Stimulated activated CD8-positive, alpha-beta memory T cell treated with anti-CD3 and anti-CD28 coated beads, Interleukin-2, amount 100 ng/mL, for 48 hours (primary cell): ENCODE results near the gene NEDD4.
"Not testable (repeated sequence)": the region's sequence is repeated elsewhere in the genome, so short reads cannot be mapped to it uniquely, and the experiment has no call there.

Source experiments
- DNase-seq, 2 donors: peaks; one replicate each; pipeline ENCODE4 v3.0.0-alpha.2; 2020; ENCODE audit warnings: low read depth in 2 of 2

The NEDD4 gene

DNA sequence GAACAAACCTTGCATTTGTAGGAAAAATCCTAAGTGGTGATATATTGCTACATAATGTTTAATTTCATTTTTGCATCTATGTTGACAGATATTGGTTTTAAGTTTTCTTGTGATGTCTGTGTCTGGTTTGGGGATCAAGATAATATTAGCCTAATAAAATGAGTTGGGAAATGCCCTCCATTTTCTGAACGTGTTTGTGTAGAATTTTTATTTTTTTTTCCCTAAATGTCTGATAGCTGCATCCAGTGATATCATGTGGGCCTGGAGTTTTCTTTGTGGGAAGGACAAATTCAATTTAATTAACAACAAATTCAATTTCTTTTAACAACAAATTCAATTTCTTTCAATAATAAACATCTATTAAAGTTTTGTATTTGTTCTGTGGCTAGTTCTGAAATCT lies 35.1 kb downstream of the NEDD4 start:
- DNase-seq, result no peak

DNA sequence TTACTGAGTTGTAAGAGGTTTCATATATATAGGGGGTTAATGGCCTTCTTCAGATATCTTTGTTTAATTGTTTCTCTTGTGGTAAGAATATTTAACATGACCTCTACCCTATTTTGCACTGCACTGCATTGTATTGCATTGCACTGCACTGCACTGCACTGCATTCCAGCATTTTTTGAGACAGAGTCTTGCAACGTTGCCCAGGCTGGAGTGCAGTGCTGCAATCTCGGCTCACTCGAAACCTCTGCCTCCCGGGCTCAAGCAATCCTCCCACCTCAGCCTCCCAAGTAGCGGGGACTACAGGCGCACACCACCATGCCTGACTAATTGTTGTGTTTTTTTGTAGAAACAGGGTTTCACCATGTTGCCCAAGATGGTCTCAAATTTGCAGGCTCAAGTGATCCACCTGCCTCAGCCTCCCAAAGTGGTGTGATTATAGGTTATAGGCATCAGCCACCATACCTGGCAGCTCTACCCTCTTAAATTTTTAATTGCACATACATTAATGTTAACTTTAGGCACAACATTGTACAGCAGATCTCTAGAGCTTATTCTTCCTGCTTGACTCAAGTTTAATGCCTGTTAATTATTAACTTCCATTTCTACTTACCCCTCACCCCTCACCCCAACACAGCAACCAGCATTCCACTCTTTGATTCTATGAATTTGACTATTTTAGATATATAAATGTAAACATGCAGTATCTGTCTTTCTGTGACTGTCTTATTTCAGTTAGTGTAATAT lies 38.4 kb downstream of the NEDD4 start:
- DNase-seq, result no peak

DNA sequence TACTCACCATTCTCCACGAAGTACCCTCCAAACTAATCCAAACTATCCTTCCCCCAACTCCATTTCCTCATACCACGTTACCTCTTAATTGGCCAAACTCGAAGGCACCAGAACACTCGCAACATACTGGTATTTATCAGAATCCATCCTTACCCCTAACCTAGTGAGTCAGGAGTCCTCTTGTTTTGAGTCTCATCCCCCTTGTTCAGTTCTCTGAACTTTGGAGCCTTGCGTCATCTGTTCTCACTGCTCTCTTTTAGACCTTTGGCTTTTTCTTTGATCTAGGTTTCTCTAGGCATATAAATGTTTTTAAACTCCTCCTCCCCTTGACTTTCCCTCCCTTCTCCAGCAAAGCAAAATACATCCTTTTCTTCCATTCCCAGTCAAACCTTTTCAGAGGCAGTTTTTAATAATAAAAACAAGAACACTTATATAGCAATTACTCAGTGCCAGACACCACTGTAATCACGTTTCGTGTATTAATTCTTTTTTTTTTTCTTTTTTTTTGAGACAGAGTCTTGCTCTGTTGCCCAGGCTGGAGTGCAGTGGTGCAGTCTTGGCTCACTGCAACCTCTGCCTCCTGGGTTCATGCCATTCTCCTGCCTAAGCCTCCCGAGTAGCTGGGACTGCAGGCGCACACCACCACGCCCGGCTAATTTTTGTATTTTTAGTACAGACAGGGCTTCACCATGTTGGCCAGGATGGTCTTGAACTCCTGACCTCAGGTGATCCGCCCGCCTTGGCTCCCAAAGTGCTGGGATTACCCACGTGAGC lies 40.7 kb downstream of the NEDD4 start:
- not testable (repeated sequence) for DNase-seq

DNA sequence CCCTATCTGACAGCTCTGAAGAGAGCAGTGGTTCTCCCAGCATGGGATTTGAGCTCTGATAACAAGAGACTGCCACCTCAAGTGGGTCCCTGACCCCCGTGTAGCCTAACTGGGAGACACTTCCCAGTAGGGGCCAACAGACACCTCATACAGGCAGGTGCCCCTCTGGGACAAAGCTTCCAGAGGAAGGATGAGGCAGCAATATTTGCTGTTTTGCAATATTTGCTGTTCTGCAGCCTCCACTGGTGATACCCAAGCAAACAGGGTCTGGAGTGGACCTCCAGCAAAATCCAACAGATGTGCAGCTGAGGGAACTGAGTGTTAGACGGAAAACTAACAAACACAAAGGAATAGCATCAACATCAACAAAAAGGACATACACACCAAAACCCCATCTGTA lies 48.8 kb downstream of the NEDD4 start:
- DNase-seq, result not testable (repeated sequence)

DNA sequence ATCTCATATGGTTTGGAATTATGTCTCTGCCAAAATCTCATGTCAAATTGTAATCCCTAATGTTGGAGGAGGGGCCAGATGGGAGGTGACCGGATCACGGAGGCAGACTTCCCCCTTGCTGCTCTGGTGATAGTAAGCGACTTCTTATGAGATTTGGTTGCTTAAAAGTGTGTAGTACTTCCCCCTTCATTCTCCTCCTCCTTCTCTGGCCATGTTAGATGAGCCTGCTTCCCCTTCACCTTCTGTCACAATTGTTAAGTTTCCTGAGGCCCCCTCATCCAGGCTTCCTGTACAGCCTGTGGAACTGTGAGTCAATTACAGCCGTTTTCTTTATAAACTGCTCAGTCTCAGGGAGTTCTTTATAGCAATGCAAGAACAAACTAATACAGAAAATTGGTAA lies 51.1 kb downstream of the NEDD4 start:
- DNase-seq, result no peak

DNA sequence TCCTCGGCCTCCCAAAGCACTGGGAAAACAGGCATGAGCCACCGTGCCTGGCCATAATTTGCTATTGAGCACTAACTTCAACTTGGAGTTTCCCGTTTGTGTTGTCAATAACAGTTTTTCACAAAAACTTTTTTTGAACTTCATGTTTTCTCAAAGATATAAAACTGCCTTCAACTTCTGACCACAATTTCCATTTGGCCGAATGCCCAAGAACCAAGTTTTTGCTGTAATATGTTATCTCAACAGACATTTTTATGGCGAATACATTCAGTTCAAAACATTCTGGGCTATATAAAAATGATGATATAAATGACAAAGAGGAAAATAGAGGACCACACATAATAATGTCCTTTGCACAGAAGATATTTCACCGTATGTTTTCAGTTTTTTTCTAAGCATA lies 56.4 kb downstream of the NEDD4 start:
- DNase-seq, result no peak

DNA sequence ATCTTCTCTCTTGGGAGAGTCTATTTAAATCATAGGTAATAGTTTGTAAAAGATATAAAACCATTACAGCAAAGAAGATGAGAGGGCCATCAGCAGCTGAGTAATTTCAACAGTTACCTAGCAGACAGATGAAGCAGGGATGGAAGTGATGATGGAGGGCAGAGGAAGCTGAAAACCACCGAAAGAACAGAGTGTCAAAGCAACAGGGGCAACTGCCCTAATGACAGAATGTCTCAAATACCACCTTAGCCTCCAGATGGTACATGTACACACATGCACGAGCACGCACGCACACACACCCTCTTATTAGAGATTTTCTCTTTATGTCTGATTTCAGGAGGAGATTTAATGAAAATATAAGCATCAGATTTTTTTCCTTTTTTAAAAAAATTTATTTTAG lies 64.5 kb downstream of the NEDD4 start:
- no peak for DNase-seq

DNA sequence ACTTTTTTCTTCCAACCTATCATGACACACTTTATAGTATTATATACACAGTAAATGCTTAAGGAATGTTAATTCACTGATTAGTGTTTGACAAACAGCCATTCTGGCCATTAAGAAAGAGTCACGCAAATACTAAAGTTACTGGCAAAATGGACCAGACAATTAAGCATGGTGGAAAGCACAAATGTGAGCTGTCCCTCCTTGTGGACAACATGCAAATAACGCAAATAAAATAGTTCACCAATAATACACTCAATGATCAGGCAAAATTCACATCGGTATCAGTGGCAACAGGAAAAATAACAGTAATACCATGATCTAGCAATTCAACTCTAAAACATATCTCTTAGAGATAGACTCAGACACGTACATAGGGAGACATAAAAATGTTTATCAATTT lies 71.7 kb downstream of the NEDD4 start:
- no peak for DNase-seq

DNA sequence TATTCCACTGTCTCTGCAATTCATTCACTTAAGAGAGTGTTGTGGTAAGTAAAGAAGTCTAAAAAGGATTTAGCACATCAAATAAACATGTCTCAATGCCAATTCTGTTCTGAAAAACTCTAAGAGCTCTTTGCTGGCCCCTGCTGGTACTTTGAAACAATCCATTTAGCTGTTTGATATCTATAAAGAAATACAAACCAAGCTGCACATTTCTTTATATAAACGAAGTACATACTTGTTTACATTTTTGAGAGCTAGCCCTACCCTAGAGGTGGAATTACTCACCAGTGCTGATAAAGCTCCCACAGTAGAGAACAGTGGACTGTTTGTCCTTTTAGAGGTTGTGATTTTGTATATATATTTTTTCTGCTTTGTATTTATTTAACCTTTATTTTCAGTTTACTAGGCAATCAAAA lies 75.5 kb downstream of the NEDD4 start:
- no peak for DNase-seq

DNA sequence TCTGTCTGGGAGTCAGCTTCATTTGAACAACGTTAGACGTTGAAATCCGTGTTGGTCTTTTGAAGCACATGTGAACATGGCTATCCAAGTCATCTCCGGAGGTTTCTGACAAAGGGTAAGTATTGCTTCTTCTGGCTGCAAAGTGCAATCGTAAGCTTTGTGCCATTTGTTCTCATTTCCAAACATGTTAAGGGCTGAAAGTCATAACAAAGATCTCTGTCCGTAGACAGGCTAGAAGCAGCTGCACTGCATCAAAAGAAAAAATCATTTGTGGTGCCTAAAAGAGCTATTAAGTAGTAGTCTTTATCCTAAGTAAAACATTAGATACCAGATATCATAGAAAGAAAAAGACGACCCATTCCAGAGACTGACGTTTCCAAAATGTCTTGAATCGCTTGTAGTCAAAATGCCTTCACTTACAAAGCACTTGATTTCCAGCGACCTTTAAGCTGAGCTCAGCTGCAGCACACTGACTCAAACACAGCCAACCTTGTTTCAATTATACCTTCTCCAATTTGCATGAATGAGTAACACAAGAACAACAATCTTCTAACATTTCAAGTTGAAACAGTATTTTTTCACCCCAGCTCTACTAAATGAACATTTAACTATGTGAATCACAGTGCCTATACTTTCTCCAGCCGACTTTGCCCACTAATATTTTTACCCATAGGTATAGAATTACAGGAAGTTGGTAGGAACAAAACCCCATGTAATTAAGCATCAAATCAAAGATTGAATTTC lies 76.6 kb downstream of the NEDD4 start:
- DNase-seq, result no peak

DNA sequence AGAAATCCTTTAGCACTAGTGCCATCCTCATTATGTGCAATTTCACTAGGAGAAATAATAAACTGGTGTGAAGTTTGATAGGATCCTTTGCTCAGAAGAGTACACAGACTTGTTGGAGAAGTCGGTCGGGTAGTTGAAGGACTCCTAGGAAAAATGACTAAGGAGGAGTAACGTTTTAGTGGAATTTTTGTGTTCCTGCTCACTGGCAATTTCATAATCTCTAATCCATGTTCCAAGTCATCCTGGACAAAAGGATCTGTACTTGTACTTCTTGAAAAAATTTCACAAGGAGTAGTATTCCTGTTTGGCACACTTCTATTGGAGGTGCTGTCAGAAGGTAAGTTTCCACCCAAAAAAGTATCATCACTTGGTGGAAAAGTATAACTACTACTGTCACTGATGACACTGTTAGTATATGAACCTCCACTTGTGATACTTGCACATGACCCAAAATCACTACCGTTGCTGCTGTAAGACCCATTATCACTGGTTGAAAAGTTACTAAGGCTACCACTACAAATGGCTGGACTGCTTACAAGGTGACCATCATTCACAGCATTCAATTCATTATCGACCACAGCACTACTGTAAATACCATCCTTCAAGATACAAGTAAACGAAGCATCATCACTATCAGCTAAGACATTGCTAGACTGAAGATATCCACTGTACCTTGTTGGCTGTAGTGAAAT lies 77.4 kb downstream of the NEDD4 start:
- DNase-seq, result no peak

DNA sequence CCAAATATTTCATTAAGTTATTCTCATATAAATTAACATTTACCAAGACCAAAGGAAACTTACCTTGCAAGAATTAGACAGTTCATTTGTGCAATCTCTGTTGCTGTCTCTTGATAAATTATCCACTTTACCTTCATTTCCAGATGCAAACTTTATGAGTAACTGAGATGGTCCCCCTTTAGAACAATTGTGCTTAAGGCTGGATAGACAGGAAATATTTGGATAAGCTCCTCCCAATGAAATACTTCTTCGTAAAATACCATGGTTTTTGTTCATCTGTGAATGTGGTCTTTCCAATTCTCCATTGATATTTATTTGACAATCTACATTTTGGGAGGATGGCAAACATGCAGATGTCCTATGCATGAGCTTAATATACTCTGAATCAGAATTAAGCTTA lies 78.2 kb downstream of the NEDD4 start:
- no peak for DNase-seq

DNA sequence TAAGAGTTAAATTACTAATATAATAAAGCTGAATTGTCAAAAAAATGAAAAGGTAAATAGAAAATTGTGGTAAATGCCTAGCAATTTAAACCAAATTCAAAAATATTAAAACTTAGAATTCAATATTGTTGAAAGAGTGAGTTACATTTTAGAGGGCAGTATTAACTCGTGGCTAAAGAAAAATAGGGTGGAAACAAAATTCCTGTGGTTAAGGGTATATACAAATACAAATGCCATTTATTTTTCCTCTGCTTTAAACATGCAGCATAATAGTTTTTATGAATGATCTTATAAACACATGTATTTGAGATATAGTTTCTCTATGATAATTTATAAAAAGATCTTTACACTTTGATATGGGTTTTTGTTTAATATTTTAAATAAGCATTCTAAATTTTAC lies 79.0 kb downstream of the NEDD4 start:
- DNase-seq, result no peak

DNA sequence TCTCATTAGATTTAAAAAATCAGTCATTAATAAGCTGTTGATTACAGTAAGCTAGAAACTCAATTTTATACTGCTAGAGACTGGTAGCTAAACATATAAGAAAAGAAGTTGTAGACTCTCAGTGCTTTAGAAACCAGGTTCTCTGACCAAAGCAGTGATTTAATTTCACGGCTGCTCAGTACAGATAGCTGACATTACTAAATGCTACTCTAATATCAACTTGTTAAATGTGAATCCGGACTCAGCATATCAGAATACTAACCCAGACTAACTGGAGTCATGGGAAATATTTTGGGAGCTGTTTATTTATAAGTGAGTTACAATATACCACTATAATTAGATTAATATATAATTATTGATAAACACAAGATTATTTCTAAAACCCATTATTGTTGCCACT lies 80.4 kb downstream of the NEDD4 start:
- no peak for DNase-seq

DNA sequence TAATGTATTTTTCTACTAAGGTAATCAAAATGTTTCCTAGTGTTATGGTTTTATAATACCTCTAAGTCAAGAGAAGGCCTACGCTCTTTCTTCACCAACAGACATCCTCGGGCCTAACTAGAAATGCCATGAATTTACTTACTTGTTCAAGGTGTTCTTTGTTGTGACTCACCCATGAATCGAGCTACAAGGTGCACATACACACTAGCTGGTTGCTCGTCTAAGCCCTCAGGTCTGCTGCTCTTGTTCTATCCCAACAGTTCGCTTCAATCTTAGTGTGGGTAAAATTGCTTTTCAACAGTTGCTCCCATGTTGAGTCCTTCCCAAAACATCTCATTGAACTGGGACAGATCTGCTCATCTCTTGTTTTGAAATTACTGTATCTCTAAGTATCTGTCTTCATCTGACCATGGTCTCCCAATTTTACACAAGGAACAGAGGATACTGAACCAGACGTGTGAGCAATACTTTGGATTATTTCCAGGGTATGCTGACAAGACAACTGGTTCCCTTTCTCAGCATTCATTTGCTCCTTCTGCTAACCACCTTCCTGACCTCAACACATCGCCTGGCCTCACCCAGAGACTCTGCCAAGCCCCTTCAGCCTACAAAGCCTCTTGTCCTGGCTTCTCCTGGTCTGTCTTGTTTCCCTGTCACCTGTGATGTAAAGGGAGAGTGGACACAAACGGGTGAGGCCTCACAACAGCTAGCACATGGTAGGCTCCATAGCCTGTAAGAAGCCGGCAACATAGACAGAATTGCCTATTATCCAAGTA lies 84.2 kb downstream of the NEDD4 start:
- no peak for DNase-seq

DNA sequence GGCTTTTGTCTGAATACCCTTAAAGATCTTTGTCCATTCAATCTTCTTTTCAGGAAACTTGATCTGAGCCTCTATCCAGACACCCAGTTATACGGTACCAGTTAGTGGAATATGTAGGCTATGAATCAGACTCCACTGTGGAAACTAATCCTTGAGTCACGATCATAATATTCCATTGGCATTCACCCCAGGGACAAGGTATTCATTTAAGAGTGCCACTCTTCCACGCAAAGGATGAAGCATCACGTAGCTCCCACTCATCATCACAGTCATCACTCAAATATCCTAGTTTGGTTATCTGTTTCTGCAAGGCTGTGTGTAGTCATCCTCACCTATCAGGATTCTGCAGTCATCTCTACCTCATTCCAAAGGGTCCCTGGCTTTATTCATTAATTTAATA lies 85.6 kb downstream of the NEDD4 start:
- no peak for DNase-seq

DNA sequence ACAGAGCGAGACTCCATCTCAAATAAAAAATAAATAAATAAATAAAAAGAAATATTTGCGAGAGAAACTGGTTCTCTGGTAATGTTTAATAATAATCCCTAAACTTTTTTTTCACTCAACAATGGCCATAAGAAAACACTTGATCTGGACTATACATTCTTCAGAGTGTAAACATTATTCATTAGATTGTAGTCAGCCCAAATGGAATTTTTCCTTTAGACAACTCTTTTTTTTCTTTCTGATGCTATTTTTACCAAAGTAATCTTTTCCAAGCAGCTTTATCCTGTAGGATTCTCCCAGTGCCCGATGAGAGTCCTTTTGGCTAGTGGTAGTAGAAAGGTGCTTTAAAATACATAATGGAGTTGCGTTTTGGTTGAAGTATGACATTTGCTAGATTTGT lies 90.4 kb downstream of the NEDD4 start:
- no peak for DNase-seq

DNA sequence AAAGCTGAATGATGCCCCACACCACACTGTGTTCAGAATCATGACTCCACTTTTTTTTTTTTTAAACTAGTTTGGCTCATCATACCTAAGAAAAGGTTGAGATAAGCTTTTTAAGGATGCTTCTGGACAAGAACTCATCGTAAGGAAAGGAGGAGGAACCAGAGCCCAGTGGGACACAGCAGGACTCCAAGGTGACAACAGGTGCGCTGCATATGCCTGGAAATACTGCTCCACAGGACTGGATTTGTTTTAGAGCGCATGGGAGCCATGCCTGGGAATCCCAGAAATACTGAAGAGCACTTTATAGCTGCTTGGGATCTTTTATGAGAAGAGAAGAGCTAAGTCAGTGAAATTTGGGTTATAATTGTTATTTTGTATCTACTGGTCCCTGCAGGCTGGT lies 93.4 kb downstream of the NEDD4 start:
- DNase-seq, result no peak

DNA sequence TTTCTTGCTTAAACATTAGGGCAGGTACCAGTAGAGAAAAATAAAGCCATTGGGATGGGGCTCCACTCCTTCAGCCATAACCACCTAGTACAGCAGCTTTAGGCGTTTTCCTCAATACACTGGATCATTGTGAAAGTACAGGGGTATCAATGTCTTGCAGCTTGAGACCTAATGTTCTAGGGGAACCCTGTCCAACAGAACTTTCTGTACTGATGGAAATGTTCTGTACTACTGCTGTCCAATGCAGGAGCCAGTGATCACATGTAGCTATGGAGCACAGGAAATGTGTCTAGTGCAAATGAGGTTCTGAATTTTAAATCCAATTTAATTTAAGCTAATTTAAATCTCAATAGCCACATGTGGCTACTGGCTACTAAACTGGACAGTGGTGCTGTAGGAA lies 93.9 kb downstream of the NEDD4 start:
- no peak for DNase-seq

DNA sequence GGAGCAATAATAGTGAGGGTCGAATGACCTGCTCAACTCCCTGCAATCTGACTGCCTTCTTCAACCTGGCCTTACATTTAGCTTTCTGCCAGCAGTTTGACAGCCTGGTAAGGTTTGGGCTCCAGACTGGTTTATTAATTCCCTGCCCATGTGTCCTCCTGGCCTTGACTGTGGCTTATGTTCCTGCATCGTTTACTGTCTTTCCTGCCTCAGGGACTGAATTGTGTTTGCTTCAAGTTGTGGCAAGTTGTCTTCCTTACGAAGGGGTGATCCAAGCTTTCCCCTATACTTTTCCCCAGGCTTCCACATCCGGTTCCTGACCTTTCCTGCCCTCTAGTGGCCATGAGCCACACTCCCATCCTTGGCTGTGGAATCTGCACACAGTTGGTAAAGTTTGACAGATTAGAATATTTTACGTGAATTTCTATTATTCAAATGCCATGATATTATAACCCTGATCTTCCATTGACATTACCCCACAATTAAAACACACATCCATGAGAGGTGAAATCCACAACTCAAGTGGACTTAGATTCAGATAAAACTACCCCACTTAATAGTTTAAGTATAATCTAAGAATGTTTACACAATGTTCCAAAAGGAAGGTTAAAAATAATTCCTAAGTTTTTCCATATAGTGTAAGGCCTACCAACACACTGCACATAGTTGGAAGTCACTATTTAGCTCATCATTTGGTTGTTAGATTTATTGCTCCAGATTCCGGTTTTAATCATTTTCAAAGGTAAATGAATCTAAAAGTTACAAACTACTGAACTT lies 95.7 kb downstream of the NEDD4 start:
- no peak for DNase-seq
